HG03378 (cell line): Measurements from ENCODE around the gene NPIPA3.
A peak's percentile ranks its signal among the peaks of the same experiment; 100 is the strongest.
"Not testable (repeated sequence)": the region's sequence is repeated elsewhere in the genome, so short reads cannot be mapped to it uniquely, and the experiment has no call there.

Experiments
- ATAC-seq: cut with Tn5 transposase; IDR thresholded peaks from one replicate; pipeline ENCODE4 v1.9.1; 2021; ENCODE audit warnings: mild to moderate bottlenecking, moderate library complexity; ENCODE audit not compliant: unreplicated experiment

NPIPA3 gene

DNA sequence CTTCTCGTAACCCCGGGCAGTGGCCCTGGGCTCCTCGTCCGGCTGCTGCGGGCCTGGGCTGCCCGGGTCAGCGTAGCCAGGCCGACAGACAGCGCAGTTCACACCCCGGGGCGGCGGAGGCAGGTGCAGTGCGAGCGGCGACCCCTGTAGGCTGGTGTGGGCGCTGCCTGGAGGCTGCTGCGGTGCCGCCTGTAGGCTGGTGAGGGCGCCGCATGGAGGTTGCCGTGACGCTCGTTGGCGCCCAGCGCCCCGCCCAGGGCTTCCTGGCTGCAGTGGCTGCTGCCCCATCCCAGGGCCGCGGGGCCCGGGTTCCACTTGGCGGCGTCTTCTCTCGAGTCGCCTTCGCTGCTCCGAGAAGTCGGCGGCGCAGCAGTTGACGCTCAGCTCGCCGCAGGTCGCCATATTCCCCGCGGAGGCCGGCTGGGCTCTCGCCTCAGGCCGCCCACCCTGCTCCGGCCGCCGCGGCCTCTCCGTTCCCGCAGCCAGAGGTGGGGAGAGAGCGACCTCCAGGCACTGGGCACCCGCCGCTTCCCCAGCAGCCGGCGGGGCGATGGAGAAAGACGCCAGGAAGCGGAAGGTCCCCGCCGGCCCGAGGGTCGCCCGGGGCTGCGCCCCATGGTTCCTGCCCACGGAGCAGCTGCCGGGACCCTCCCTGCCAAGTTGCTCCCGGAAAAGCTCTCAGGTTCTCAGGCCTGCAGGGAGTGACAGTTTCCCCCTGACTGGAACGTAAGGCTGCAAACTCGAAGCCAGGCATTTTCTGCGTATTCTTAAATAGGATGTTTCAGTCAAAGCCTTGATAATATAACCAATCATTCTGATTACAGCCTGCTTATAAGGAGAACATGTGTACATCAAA is at the start of gene NPIPA3:
NPIPA3 (plus strand) TSS at position 256 of the 856 bp plus-strand sequence. CDS start 5,533 bp downstream, outside the sequence.
- ATAC-seq = peak; percentile 91

DNA sequence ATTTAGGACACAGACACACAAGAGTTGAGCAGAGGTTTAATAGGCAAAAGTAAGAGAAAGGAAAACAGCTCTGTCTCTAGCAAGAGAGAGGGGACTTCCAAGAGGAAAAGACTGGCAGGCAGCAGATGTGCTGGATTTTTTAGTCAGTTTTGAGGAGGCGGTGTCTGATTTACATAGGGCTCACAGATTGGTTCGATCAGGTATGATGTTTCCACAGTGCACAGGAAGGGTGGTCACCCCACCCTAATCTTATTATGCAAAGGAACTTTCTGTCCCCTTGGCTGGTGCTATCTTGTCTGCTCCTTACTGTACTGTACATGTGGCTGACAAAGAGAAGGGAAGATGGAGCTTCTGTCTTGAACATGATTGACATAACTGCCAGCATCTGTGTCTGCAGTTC is 45.1 kb upstream of the NPIPA3 start:
- peak; percentile 85 for ATAC-seq

DNA sequence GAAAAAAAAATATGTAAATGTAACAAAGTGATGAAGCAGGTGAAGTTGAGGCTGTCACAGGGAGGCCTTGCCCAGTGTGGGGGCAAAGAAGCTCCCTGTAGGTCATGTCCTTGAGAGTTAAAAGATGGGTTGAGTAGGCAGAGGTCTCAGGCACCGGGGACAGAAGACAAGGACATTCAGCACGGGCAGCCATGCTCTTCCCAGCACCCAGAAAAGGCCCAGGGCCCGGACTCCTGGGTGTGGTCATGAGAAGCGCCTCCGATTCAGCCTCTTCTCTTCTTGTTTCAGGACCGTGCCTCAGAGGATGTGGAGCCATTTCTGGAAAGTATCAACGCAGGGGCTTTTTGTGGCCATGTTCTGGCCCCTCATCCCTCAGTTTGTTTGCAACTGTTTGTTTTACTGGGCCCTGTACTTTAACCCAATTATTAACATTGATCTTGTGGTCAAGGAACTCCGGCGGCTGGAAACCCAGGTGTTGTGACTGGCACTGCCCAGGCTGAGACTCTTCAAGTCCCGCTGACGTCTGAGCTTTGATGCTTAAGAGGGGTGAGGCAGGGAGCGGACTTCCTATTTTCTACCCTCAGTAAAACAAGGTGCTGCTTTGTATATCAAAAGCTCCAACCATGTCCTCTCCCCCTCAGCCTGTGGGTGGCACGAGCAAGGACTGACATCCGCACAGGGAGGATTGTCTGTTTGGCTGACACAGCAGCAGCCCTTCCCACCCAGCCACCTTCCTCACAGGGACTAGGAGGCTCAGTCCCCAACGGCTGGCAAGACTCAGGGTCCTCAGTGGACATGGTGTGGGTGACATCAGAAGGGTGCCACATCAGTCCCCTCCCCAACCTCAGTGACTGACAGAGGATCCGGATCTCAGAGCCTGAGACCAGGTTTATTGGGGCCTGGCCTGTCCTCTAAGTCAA is 35.6 kb upstream of the NPIPA3 start:
- ATAC-seq = no peak

DNA sequence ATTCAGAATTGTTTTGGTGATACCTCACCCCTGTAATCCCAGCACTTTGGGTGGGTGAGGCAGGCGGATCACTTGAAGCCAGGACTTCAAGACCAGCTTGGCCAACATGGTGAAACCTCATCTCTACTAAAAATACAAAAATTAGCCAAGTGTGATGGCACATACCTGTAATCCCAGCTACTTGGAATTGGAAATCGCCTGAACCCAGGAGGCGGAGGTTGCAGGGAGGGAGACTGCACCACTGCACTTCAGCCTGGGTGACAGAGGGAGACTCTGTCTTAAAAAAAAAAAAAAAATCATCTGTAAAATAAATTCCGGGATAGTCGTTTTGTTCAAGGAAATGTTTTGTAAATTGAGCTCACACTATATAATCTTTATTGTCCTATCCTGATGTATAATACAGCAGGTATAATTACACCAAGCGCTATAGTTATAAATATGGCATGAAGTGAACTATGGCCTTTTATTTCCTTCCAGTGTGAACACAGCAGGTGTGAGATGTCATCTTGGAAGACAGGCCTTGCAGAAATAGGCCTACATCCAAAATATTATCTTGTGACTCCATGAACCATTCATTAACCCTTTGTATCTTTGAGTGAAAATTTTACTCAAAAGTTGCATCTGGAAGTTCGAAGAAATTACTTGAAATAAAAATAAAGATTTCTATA is 34.5 kb upstream of the NPIPA3 start:
- ATAC-seq = no peak

DNA sequence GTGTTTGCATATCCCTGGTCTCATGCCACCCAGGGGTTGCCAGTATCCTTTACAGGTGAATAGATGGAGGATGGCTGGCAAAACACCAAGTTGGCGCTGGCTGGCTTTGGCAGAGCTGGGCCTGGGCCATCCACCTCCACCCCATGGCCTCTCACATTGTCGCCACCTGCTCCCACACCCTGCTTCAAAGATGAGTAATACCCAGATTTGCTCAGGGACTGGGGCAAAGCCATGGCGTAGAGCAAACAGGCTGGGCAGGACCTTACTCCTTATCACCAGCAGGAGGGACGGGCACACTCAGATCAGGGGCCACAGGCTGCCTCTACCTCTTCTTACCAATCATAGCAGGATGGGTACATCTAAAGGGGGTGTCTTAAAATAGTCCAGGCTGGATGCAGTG is 33.4 kb upstream of the NPIPA3 start:
- ATAC-seq = no peak

DNA sequence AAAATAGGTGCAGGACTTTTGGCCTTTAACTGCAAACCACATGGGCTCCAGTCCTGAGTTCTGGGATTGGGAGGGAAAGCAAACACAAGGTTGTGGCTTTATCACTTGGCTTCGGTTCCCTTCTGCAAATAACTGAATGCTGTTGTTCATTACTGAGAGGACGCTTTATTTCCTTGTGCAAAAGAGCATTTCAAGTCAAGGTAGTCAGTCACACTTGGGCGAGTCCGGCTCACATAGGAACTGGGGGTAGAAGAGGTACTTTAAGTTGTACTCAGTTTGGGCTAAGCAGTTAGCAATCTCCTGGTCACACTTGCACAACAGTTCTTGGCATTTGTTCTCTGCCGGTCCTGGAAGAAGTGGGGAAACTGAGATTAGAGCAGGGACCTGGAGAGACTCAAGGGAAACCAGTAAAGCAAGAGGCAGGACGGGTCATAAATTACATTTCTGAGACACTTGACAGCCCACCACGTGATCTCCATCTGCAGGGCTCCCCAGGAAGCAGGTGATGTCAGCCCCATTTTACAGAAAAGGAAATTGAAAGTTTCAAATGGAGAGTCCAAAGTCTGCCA is 30.7 kb upstream of the NPIPA3 start:
- ATAC-seq = no peak

DNA sequence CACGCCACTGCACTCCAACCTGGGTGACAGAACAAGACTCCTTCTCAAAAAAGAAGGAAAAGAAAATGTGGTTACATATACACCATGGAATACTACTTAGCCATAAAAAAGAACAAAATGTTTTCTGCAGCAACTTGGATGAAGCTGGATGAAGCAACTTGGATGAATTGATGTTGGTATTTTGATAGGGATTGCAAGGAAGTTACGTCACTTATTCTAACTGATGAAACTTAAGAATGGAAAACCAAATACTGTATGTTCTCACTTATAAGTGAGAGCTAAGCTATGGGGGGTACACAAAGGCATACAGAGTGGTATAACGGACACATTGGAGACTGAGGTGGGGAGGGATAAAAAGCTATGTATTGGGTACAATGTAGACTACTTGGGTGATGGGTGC is 26.6 kb upstream of the NPIPA3 start:
- ATAC-seq = no peak

DNA sequence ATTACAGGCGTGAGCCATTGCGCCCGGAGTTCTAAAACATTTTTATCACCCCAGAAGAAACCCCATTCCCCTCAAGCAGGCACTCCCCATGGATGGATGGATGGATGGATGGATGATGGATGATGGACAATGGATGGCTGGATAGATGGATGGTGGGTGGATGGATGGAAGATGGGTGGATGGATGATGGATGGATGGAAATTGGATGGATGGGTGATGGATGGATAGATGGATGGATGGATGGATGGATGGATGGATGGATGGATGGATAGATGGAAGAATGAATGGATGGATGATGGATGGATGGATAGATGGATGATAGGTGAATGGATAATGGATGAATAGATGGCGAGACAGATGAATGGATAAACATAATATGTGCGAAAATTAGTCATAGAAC is 25.6 kb upstream of the NPIPA3 start:
- no peak for ATAC-seq

DNA sequence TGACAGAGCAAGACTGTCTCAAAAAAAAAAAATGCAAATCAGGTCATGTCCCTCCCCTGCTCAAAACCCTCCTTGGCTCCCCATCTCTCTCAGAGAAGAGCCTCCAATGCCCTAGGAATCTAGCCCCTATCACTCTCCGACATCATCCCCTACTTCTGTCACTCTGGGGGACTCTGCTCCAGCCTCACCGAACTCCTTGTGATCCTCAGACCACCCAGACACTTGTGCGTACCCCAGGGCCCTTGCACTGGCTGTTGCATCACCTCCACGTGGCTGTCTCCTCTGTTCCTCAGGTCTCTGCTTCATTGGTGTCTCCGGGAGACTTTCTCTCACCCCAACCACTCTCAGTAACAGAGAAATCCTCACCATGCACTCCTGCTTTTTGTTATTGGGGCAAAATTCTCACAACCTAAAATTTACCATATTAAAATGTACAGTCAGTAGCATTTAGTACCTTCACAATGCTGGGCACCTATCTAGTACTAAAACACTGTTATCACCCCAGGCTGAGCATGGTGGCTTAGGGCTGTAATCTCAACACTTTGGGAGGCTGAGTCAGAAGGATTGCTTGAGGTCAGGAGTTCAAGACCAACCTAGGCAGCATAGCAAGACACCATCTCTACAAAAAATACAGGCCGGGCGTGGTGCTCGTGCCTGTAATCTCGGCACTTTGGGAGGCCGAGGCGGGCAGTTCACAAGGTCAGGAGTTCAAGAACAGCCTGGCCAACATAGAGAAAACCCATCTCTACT is 24.3 kb upstream of the NPIPA3 start:
- ATAC-seq = no peak

DNA sequence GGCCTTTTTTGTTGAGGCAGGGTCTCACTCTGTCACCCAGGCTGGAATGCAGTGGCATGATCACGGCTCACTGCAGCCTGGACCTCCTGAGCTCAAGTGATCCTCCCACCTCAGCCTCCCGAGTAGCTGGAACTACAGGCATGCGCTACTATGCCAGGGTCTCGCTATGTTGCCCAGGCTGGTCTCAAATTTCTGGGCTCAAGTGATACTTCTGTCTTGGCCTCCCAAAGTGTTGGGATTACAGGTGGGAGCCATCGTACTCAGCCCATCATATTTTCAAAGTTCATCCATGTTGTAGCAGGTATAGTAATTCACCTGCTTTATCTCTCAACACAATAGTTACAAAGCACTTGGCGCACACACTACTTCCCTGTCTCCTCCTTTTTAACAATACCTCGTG is 22.8 kb upstream of the NPIPA3 start:
- ATAC-seq = not testable (repeated sequence)

DNA sequence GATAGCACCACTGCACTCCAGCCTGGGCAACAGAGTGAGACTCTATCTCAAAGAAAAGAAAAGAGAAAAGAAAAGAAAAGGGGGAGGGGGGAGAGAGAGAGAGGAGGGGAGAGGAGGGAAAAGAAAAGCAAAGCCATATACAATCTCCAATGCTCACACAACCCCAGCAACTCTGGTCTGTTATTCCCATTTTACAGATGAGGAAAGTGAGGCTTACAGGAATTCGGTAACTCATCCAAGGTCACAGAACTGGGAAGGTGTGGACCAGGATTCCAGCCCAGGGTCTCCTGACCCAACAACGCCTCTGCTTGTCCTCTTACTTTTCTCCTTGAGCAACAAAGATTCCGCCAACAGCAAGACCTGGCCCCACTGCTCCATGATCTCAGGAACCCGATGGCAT is 22.1 kb upstream of the NPIPA3 start:
- ATAC-seq = no peak

DNA sequence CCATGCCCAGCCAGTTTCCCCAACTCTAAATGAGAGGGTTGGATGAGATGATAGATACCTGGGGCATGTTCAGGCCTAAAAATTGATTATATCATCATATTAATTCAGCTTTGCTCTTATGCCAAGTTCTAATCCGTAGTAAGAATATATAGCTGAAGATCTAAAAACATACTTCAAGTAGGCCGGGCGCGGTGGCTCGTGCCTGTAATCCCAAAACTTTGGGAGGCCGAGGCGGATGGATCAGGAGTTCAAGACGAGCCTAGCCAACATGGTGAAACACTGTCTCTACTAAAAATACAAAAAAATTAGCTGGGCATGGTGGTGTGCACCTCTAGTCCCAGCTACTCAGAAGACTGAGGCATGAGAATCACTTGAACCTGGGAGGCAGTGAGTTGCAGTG is 21.1 kb upstream of the NPIPA3 start:
- ATAC-seq = no peak

DNA sequence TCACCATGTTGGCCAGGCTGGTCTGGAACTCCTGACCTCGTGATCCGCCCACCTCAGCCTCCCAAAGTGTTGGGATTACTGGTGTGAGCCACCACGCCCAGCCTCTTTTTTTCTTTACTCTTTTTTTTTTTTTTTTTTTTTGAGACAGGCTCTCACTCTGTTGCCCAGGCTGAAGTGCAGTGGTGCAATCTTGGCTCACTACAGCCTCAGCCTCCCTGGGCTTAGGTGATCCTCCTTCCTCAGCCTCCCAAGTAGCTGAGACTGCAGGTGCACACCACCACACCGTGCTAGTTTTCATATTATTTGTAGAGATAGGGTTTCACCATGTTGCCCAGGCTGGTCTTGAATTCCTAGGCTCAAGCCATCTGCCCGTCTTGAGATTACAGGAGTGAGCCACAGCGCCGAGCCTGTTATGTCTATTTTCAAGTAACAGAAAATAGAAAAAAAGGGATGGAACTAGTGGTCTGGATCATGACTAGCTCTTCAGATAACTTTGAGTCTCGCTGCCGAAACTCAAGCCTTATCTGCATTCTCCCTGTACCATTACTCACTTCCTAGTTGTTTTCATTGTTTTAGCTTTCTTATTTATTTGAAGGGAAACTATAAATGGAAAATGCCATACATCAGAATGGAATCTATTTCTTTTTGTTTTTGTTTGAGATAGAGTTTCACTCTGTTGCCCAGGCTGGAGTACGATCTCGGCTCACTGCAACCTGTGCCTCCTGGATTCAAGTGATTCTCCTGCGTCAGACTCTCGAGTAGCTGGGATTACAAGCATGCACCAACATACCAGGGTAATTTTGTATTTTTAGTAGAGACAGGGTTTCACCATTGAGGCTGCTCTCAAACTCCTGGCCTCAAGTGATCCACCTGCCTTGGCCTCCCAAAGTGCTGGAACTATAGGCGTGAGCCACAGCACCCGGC is 17.1 kb upstream of the NPIPA3 start:
- ATAC-seq = not testable (repeated sequence)

DNA sequence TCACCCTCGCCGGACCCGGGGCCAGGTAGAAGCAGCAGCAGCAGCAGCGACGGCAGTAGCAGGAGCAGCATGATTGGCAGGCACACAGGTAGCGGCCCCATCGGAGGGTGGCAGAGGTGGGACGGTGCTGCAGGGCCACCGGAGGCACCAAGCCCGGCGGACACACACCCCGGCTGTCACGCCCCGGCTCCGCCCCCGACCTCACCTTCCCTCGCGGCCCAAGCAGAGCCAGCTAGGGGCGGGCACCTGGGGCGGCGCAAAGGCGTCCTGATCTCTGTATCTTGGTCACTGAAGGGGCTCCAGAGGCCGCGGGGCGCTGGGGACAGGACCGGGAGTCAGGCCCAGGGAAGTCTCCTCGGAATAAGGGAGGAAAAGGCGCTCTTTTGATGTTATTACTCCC is 9.1 kb upstream of the NPIPA3 start, which contains the start of gene PLA2G10:
PLA2G10 (minus strand) TSS at position 180 of the 400 bp plus-strand sequence; CDS start at position 101, 79 bp downstream.
- not testable (repeated sequence) for ATAC-seq

DNA sequence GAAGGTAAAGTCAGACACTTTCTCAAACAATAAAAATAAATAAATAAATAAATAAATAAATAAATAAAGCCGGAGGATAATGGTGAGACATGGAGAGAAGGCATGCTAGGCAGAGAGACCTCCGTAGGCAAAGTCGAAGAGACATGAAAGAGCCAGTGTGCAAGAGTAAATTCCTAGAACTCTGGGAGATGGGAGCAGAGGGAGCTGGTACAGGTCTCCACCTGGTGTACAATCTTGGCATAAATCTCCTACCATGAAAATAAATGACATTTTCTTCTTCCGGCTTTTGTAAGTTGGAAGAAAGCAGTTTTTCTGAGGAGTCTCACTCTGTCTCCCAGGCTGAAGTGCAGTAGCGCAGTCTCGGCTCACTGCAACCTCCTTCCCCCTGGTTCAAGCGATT is 1.4 kb upstream of the NPIPA3 start:
- not testable (repeated sequence) for ATAC-seq

DNA sequence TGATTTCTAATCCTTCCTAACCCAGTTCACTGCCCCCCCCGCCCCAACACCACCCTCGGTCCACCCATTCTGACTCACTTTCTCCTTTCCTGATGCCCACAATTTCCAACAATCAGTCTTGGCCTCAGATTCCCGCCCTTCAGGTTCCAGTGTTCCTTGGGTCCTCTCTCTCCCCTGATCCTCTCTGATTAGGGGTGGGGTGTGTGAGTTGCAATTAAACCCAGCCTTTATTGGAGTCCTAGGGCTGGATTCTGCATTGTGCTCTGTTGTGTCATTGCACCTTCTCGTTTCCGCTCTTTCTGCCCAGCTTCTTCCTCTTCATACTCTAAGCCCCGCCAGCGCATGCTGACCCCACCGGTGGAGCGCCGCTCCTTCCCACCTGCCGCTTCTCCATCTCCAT is 539 bp upstream of the NPIPA3 start:
- ATAC-seq = not testable (repeated sequence)

DNA sequence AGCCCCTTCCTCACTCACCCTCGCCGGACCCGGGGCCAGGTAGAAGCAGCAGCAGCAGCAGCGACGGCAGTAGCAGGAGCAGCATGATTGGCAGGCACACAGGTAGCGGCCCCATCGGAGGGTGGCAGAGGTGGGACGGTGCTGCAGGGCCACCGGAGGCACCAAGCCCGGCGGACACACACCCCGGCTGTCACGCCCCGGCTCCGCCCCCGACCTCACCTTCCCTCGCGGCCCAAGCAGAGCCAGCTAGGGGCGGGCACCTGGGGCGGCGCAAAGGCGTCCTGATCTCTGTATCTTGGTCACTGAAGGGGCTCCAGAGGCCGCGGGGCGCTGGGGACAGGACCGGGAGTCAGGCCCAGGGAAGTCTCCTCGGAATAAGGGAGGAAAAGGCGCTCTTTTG is 30.0 kb downstream of the NPIPA3 start:
- ATAC-seq = not testable (repeated sequence)

DNA sequence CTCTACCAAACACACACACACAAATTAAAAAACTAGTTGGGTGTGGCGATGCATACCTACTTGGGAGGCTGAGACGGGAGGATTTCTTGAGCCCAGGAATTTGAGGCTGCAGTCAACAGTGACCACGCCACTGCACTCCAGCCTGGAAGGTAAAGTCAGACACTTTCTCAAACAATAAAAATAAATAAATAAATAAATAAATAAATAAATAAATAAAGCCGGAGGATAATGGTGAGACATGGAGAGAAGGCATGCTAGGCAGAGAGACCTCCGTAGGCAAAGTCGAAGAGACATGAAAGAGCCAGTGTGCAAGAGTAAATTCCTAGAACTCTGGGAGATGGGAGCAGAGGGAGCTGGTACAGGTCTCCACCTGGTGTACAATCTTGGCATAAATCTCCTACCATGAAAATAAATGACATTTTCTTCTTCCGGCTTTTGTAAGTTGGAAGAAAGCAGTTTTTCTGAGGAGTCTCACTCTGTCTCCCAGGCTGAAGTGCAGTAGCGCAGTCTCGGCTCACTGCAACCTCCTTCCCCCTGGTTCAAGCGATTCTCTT is 37.7 kb downstream of the NPIPA3 start:
- ATAC-seq = not testable (repeated sequence)

DNA sequence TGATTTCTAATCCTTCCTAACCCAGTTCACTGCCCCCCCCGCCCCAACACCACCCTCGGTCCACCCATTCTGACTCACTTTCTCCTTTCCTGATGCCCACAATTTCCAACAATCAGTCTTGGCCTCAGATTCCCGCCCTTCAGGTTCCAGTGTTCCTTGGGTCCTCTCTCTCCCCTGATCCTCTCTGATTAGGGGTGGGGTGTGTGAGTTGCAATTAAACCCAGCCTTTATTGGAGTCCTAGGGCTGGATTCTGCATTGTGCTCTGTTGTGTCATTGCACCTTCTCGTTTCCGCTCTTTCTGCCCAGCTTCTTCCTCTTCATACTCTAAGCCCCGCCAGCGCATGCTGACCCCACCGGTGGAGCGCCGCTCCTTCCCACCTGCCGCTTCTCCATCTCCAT is 38.6 kb downstream of the NPIPA3 start:
- ATAC-seq = not testable (repeated sequence)
